ENCODE measurements around the gene EME1. TPM values are rescaled to one million over a fixed set of nuclear protein-coding genes. Genes with fewer than 3 reads are reported as not detected.

Gene EME1
- polyA plus RNA-seq, 1 donor from 2014 or later = 5.4 TPM

DNA sequence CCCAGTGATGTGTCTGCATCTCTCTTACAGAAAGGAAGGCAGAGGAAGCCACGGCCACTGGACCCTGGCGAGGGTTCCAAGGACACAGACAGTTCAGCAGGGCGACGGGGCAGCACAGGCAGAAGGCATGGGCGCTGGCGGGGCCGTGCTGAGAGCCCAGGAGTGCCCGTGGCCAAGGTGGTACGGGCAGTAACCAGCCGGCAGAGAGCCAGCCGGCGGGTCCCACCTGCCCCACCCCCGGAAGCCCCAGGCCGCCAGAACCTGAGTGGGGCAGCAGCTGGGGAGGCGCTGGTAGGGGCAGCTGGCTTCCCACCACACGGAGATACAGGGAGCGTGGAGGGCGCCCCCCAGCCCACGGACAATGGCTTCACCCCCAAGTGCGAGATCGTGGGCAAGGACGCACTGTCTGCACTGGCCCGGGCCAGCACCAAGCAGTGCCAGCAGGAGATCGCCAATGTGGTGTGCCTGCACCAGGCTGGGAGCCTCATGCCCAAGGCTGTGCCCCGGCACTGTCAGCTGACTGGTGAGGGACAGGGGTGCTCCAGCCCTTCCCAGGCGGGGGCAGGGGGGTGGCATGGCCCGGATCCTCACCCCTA lies 19.3 kb upstream of the EME1 start:
- Histone ChIP-seq H3F3A (ENCODE audit: insufficient read depth, low read length, poor library complexity, severe bottlenecking) (no peaks in the 10 kb centered on the region), H3K9me3 (ENCODE audit: low read length) (no peaks in the 10 kb centered on the region), H3K79me2 (replicated peaks; ENCODE audit: insufficient read depth, low read length) (no peaks in the 10 kb centered on the region), H3K27ac (ENCODE audit: low read length) (no peak overlapping the region), H3K9me2 (ENCODE audit: insufficient read depth, low read length) (no peaks in the 10 kb centered on the region), H3K36me3 (ENCODE audit: insufficient read depth, low read length) (no peaks in the 10 kb centered on the region), H3K4me2 (ENCODE audit: low read length) (no peak overlapping the region), H3K4me3 (ENCODE audit: low read length) (no peak overlapping the region), H3K9ac (ENCODE audit: low read length) (no peak overlapping the region), H3K27me3 (ENCODE audit: insufficient read depth, low read depth, low read length) (no peaks in the 10 kb centered on the region), H2AFZ (ENCODE audit: low read depth, low read length) (no peak overlapping the region), H4K20me1 (ENCODE audit: insufficient read depth) (no peaks in the 10 kb centered on the region)
- no peak for TF ChIP-seq EP300 (conservative IDR thresholded peaks at IDR 0.05; ENCODE audit: poor library complexity, severe bottlenecking)
- TF ChIP-seq, protein P1, sequence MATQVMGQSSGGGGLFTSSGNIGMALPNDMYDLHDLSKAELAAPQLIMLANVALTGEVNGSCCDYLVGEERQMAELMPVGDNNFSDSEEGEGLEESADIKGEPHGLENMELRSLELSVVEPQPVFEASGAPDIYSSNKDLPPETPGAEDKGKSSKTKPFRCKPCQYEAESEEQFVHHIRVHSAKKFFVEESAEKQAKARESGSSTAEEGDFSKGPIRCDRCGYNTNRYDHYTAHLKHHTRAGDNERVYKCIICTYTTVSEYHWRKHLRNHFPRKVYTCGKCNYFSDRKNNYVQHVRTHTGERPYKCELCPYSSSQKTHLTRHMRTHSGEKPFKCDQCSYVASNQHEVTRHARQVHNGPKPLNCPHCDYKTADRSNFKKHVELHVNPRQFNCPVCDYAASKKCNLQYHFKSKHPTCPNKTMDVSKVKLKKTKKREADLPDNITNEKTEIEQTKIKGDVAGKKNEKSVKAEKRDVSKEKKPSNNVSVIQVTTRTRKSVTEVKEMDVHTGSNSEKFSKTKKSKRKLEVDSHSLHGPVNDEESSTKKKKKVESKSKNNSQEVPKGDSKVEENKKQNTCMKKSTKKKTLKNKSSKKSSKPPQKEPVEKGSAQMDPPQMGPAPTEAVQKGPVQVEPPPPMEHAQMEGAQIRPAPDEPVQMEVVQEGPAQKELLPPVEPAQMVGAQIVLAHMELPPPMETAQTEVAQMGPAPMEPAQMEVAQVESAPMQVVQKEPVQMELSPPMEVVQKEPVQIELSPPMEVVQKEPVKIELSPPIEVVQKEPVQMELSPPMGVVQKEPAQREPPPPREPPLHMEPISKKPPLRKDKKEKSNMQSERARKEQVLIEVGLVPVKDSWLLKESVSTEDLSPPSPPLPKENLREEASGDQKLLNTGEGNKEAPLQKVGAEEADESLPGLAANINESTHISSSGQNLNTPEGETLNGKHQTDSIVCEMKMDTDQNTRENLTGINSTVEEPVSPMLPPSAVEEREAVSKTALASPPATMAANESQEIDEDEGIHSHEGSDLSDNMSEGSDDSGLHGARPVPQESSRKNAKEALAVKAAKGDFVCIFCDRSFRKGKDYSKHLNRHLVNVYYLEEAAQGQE (IDR thresholded peaks at IDR 0.05; ENCODE audit: borderline replicate concordance) = no peak
- TF ChIP-seq TAF1 (IDR thresholded peaks at IDR 0.05; ENCODE audit: low read depth) = no peak
- TF ChIP-seq MXI1 (conservative IDR thresholded peaks at IDR 0.05; ENCODE audit: poor library complexity, severe bottlenecking) = no peak
- no peak for TF ChIP-seq EZH2 (IDR thresholded peaks at IDR 0.05; ENCODE audit: borderline replicate concordance, insufficient read depth, low read length, poor library complexity, severe bottlenecking)
- no peak for TF ChIP-seq RAD21 (conservative IDR thresholded peaks at IDR 0.05)

- H3K4me3 ChIP-seq (ENCODE audit: low read length) = no peak overlapping the region
Observed at GRCh38 chr17:50354198-50354597, 18.8 kb upstream of the EME1 start.

More at GRCh38 chr17:50354198-50354597, 18.8 kb upstream of the EME1 start:
- H3F3A ChIP-seq (ENCODE audit: insufficient read depth, low read length, poor library complexity, severe bottlenecking) = no peaks in the 10 kb centered on the region
- H3K79me2 ChIP-seq (replicated peaks; ENCODE audit: insufficient read depth, low read length) = no peaks in the 10 kb centered on the region
- H4K20me1 ChIP-seq (ENCODE audit: insufficient read depth) = no peaks in the 10 kb centered on the region
- no peak overlapping the region for H3K27ac ChIP-seq (ENCODE audit: low read length)
- H3K9me2 ChIP-seq (ENCODE audit: insufficient read depth, low read length) = no peaks in the 10 kb centered on the region
- no peak overlapping the region for H3K4me2 ChIP-seq (ENCODE audit: low read length)
- H3K36me3 ChIP-seq (ENCODE audit: insufficient read depth, low read length) = no peaks in the 10 kb centered on the region
- no peaks in the 10 kb centered on the region for H3K27me3 ChIP-seq (ENCODE audit: insufficient read depth, low read depth, low read length)
- no peak overlapping the region for H2AFZ ChIP-seq (ENCODE audit: low read depth, low read length)
- no peak for TF ChIP-seq POLR2AphosphoS5 (IDR thresholded peaks at IDR 0.05)
- TF ChIP-seq, protein P2, sequence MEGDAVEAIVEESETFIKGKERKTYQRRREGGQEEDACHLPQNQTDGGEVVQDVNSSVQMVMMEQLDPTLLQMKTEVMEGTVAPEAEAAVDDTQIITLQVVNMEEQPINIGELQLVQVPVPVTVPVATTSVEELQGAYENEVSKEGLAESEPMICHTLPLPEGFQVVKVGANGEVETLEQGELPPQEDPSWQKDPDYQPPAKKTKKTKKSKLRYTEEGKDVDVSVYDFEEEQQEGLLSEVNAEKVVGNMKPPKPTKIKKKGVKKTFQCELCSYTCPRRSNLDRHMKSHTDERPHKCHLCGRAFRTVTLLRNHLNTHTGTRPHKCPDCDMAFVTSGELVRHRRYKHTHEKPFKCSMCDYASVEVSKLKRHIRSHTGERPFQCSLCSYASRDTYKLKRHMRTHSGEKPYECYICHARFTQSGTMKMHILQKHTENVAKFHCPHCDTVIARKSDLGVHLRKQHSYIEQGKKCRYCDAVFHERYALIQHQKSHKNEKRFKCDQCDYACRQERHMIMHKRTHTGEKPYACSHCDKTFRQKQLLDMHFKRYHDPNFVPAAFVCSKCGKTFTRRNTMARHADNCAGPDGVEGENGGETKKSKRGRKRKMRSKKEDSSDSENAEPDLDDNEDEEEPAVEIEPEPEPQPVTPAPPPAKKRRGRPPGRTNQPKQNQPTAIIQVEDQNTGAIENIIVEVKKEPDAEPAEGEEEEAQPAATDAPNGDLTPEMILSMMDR (IDR thresholded peaks at IDR 0.05; ENCODE audit: poor library complexity, severe bottlenecking) = no peak
- TF ChIP-seq, protein P1 (IDR thresholded peaks at IDR 0.05; ENCODE audit: borderline replicate concordance) = no peak
- no peak for TF ChIP-seq EP300 (conservative IDR thresholded peaks at IDR 0.05; ENCODE audit: poor library complexity, severe bottlenecking)
- no peak for TF ChIP-seq MXI1 (conservative IDR thresholded peaks at IDR 0.05; ENCODE audit: poor library complexity, severe bottlenecking)
- no peak for TF ChIP-seq SMC3 (conservative IDR thresholded peaks at IDR 0.05; ENCODE audit: poor library complexity)
- no peak for TF ChIP-seq RAD21 (conservative IDR thresholded peaks at IDR 0.05)
- TF ChIP-seq EZH2 (IDR thresholded peaks at IDR 0.05; ENCODE audit: borderline replicate concordance, insufficient read depth, low read length, poor library complexity, severe bottlenecking) = no peak
- TF ChIP-seq TAF1 (IDR thresholded peaks at IDR 0.05; ENCODE audit: low read depth) = no peak
- H3K9ac ChIP-seq (ENCODE audit: low read length) = no peak overlapping the region
- no peaks in the 10 kb centered on the region for H3K9me3 ChIP-seq (ENCODE audit: low read length)

Measured in neural cell (in vitro differentiated cells).